Neuron (in vitro differentiated cells): ENCODE data around the gene PRTFDC1.
"Not testable (repeated sequence)": the region's sequence is repeated elsewhere in the genome, so short reads cannot be mapped to it uniquely, and the experiment has no call there.

Experiments
- H2AFZ ChIP-seq: one replicate; pipeline ENCODE4 v1.6.1; 2013; ENCODE audit warnings: low read depth, mild to moderate bottlenecking, inconsistent platforms, low read length, moderate library complexity
- H3K27me3 ChIP-seq: one replicate; pipeline ENCODE4 v1.6.1; 2013; ENCODE audit warnings: low read length; ENCODE audit not compliant: insufficient read depth
- H3K36me3 ChIP-seq: one replicate; pipeline ENCODE4 v1.6.1; 2013; ENCODE audit warnings: low read length; ENCODE audit not compliant: insufficient read depth
- H3K4me1 ChIP-seq: one replicate; pipeline ENCODE4 v1.6.1; 2013; ENCODE audit warnings: low read length; ENCODE audit not compliant: insufficient read depth
- H3K4me3 ChIP-seq: 2 replicates; pipeline ENCODE4 v1.5.1; 2013; ENCODE audit warnings: mild to moderate bottlenecking, low read length, moderate library complexity
- H3K9me3 ChIP-seq: one replicate; pipeline ENCODE4 v1.6.1; 2013; ENCODE audit warnings: low read length

Gene PRTFDC1

DNA sequence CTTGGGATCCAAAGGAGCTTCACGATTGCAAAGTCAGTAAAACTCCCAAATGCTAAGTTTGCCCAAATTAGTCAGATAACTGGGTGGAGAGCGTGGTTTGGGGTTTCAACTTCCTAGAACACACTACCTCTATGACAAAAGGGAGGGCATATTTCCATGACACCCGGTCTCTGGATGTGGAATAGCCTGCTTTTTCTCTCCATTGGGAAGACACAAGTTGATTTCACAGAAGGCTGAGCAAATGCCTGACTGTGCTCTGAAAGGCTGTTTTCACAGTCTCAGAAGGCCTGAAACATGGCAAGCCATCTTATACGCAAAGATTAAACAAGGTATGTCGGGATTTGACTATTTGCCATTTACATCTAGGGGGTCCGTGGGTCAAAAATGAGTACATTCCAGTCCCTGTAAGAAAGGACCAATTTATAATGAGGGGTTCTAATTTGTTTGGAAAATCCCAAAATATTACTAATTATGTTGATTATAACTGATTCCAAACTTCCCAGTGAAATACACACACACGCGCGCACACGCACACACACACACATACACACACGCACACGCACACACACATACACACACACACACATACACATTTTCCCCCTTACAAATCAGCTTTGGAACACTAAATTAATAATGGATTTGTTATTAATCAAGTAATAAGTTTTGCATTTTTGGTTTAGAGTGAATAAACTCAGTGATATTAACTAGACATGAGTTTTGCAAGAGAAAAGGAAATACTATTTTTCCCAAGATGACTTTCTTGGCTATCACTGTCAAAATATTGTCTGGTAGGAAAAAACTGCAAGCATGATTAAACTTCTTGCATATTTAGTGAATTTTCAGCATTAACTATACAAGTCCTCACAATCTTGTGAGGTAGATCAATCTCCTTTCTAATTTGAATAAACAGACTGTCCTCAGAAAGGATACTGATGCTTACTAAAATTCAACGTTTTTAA is 105.0 kb downstream of the PRTFDC1 start:
- Histone ChIP-seq H3K27me3 (no peaks in the 10 kb centered on the region), H3K36me3 (no peaks in the 10 kb centered on the region), H3K4me1 (peaks cover 56% of the 10 kb centered on the region), H3K9me3 (no peaks in the 10 kb centered on the region), H2AFZ (peak overlapping the region; percentile 18), H3K4me3 (no peak overlapping the region)

GRCh38 chr10:24844742-24845141 is 107.7 kb downstream of the PRTFDC1 start:
- Histone ChIP-seq H3K9me3 (no peaks in the 10 kb centered on the region), H3K4me3 (no peak overlapping the region), H2AFZ (no peak overlapping the region), H3K4me1 (peaks cover 31% of the 10 kb centered on the region), H3K27me3 (no peaks in the 10 kb centered on the region), H3K36me3 (no peaks in the 10 kb centered on the region)

- Histone ChIP-seq H3K36me3 (no peaks in the 10 kb centered on the region), H3K9me3 (no peaks in the 10 kb centered on the region), H3K4me1 (peaks cover 18% of the 10 kb centered on the region), H3K4me3 (no peak overlapping the region), H2AFZ (no peak overlapping the region), H3K27me3 (no peaks in the 10 kb centered on the region)
These were observed 109.2 kb downstream of the PRTFDC1 start for GRCh38 chr10:24843256-24843655.

DNA sequence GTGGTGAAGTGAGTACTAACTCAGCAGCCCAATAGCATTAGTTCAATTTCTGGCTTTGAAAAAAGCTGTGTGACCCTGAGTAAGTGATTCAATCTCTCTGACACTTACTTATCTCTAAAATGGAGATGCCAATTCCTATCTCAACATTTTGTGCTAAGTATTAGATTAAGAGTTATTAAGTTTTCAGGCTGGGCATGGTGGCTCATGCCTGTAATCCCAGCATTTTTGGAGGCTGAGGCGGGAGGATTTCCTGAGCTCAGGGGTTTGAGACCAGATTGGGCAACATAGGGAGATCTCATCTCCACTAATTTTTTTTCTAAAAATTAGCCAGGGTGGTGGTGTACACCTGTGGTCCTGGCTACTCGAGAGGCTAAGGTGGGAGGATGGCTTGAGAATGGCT is 109.5 kb downstream of the PRTFDC1 start:
- Histone ChIP-seq H3K9me3 (no peaks in the 10 kb centered on the region), H3K36me3 (no peaks in the 10 kb centered on the region), H3K27me3 (no peaks in the 10 kb centered on the region), H3K4me1 (peaks cover 14% of the 10 kb centered on the region), H3K4me3 (no peak overlapping the region), H2AFZ (no peak overlapping the region)

DNA sequence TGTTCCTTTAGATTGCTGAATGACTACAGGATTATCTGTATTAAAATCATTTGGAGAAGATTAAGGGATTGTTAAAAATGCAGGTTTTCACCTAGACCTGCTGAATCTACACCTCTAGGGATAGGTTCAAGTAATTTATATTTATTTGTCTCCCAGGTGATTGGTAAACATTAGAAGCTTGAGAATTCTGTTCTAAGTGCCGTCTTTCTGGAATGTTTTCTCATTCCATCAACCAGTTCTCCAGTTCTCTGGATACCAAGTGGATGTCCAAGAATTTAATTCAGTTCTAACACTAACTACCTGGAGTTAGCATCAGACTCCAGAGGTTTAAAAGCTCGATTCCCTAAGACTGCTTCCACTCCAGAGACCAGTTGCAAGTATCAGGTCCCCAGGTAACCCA is 110.9 kb downstream of the PRTFDC1 start:
- H3K9me3 ChIP-seq, result no peaks in the 10 kb centered on the region
- no peaks in the 10 kb centered on the region for H3K27me3 ChIP-seq
- no peak overlapping the region for H3K4me3 ChIP-seq
- H2AFZ ChIP-seq, result no peak overlapping the region
- peaks cover under 1% of the 10 kb centered on the region for H3K4me1 ChIP-seq
- no peaks in the 10 kb centered on the region for H3K36me3 ChIP-seq

DNA sequence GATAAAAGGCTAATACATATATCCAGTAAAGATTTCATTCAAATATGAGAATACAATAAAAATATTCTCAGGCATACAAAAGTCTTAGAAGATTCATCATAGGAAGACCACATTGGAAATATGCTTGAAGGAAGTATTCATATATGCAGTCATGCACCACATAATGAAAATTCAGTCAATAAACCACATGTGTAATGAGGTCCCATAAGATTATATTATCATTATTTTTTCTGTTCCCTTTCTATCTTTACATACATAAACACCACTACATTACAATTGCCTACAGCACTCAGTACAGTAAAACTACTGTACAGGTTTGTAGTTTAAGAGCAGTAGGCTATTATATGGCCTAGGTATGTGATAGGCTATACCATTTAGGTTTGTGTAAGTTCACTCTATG is 111.6 kb downstream of the PRTFDC1 start:
- H2AFZ ChIP-seq, result no peak overlapping the region
- no peak overlapping the region for H3K4me3 ChIP-seq
- no peaks in the 10 kb centered on the region for H3K27me3 ChIP-seq
- H3K36me3 ChIP-seq, result no peaks in the 10 kb centered on the region
- no peaks in the 10 kb centered on the region for H3K4me1 ChIP-seq
- no peaks in the 10 kb centered on the region for H3K9me3 ChIP-seq

- H3K9me3 ChIP-seq, H3K4me3 ChIP-seq, H3K4me1 ChIP-seq, H3K27me3 ChIP-seq, H2AFZ ChIP-seq, H3K36me3 ChIP-seq: not testable (repeated sequence)
These were observed 114.6 kb downstream of the PRTFDC1 start for GRCh38 chr10:24837781-24838180.

GRCh38 chr10:24834869-24835268 is 117.5 kb downstream of the PRTFDC1 start:
- Histone ChIP-seq H3K36me3 (no peaks in the 10 kb centered on the region), H3K4me3 (no peak overlapping the region), H3K27me3 (no peaks in the 10 kb centered on the region), H2AFZ (no peak overlapping the region), H3K9me3 (no peaks in the 10 kb centered on the region), H3K4me1 (no peaks in the 10 kb centered on the region)

- H3K4me3 ChIP-seq, result no peak overlapping the region
- no peak overlapping the region for H2AFZ ChIP-seq
- H3K9me3 ChIP-seq, result no peaks in the 10 kb centered on the region
- H3K4me1 ChIP-seq, result no peaks in the 10 kb centered on the region
- no peaks in the 10 kb centered on the region for H3K27me3 ChIP-seq
- H3K36me3 ChIP-seq, result no peaks in the 10 kb centered on the region
These were observed 126.4 kb downstream of the PRTFDC1 start for GRCh38 chr10:24826009-24826408.

DNA sequence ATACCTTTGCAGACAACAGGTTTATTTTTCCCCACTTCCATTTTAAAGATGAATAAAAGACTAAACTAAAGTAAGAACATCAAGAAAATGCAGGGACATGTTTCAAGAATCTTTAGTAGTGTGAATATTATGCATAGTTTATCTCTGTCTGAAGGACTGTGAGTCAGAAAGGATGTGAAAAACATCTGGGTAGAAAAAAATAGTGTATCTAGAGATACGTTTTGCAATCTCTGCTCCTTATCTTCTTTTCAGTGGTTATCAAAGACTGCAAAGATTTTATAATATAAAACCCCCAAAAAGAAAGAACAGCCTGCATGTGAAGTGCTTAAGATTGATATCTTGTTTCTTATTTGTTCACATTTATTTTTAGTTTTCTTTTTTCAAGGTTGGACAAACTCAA is 126.9 kb downstream of the PRTFDC1 start:
- Histone ChIP-seq H3K27me3 (no peaks in the 10 kb centered on the region), H3K4me1 (peaks cover 3% of the 10 kb centered on the region), H2AFZ (no peak overlapping the region), H3K4me3 (no peak overlapping the region), H3K9me3 (no peaks in the 10 kb centered on the region), H3K36me3 (no peaks in the 10 kb centered on the region)

DNA sequence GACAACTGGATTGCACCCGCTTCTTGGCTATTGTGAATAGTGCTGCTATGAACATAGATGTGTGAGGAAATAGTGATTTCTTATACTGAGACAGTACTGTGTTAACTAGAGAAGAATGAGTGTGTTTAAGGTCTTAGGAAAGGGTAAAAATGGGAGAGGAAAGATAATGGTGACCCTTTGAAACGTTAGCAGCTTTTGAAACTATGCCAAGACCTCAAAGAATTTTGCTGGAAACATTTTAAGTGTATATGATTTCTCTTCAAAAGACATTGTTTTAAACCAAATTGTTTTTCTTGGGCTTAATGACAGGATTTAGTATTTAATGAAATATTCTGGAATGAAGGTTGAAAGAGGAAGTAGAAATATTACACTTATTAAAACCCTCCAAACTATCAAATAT is 127.9 kb downstream of the PRTFDC1 start:
- Histone ChIP-seq H3K4me1 (peaks cover 5% of the 10 kb centered on the region), H3K27me3 (no peaks in the 10 kb centered on the region), H2AFZ (no peak overlapping the region), H3K9me3 (no peaks in the 10 kb centered on the region), H3K4me3 (no peak overlapping the region), H3K36me3 (no peaks in the 10 kb centered on the region)

GRCh38 chr10:24824124-24824523 is 128.3 kb downstream of the PRTFDC1 start:
- Histone ChIP-seq H2AFZ (no peak overlapping the region), H3K36me3 (no peaks in the 10 kb centered on the region), H3K27me3 (no peaks in the 10 kb centered on the region), H3K4me3 (no peak overlapping the region), H3K9me3 (no peaks in the 10 kb centered on the region), H3K4me1 (peaks cover 5% of the 10 kb centered on the region)

- peaks cover 5% of the 10 kb centered on the region for H3K4me1 ChIP-seq
- no peaks in the 10 kb centered on the region for H3K9me3 ChIP-seq
- no peak overlapping the region for H2AFZ ChIP-seq
- no peaks in the 10 kb centered on the region for H3K36me3 ChIP-seq
- H3K4me3 ChIP-seq, result no peak overlapping the region
- H3K27me3 ChIP-seq, result no peaks in the 10 kb centered on the region
These were observed 129.8 kb downstream of the PRTFDC1 start for GRCh38 chr10:24822590-24822989.

- Histone ChIP-seq H3K27me3 (no peaks in the 10 kb centered on the region), H3K4me1 (peaks cover 5% of the 10 kb centered on the region), H3K9me3 (no peaks in the 10 kb centered on the region), H2AFZ (no peak overlapping the region), H3K36me3 (no peaks in the 10 kb centered on the region), H3K4me3 (no peak overlapping the region)
These were observed 130.4 kb downstream of the PRTFDC1 start for GRCh38 chr10:24821986-24822385.
